GM12872 (cell line): ENCODE measurements around the gene HIBCH.

Experiments
- CTCF ChIP-seq: IDR thresholded peaks from 3 replicates; pipeline ENCODE4 v1.5.1; 2011; ENCODE audit warnings: low read depth, mild to moderate bottlenecking, low read length, moderate library complexity; ENCODE audit not compliant: insufficient read depth

HIBCH gene

GRCh38 chr2:190283783-190284182 is 35.8 kb downstream of the HIBCH start:
- no peak for TF ChIP-seq CTCF

- TF ChIP-seq CTCF = no peak
Observed at GRCh38 chr2:190280565-190281350, 38.9 kb downstream of the HIBCH start.

- TF ChIP-seq CTCF = peak; percentile 44; the same call in 2 of the 3 replicates
Observed at GRCh38 chr2:190277234-190278112, 42.2 kb downstream of the HIBCH start.

- no peak for TF ChIP-seq CTCF
Observed at GRCh38 chr2:190272457-190272842, 47.2 kb downstream of the HIBCH start.

GRCh38 chr2:190271783-190272456 is 47.7 kb downstream of the HIBCH start:
- TF ChIP-seq CTCF = no peak

- TF ChIP-seq CTCF = no peak
Observed at GRCh38 chr2:190270298-190270697, 49.3 kb downstream of the HIBCH start.

GRCh38 chr2:190267302-190267701 is 52.3 kb downstream of the HIBCH start:
- TF ChIP-seq CTCF = no peak
